ENCODE data around the gene PKD2L1. TPM values are rescaled to one million over a fixed set of nuclear protein-coding genes. Genes with fewer than 3 reads are reported as not detected.

Gene PKD2L1
- total RNA-seq, 1 experiment from 2014 or later: not detected

- BruUV-seq (replicated peaks): no TSS peak
- ATAC-seq (0 out of 2 replicates have a peak, but pooled peaks have one; percentile 3), DNase-seq (ENCODE audit: low read depth, low spot score) (no peak)
- Histone ChIP-seq H3K9me3 (ENCODE audit: control insufficient read depth, insufficient read depth, low read depth, low read length) (no peaks in the 10 kb centered on the region), H3K4me3 (ENCODE audit: low read depth in 2 of 2, low read length in 2 of 2) (no peak overlapping the region), H3K27me3 (ENCODE audit: control insufficient read depth, insufficient read depth, low read length) (no peaks in the 10 kb centered on the region), H3K36me3 (ENCODE audit: control insufficient read depth, insufficient read depth, low read length) (no peaks in the 10 kb centered on the region), H3K4me1 (ENCODE audit: control insufficient read depth, insufficient read depth, low read length) (peaks cover 35% of the 10 kb centered on the region), H3K27ac (ENCODE audit: low read length) (peak overlapping the region; percentile 65)
- in situ Hi-C loops (cut with HindIII; ENCODE audit: low pct_unique_long_range_greater_than_20kb, low sequenced_read_pairs) (no loop called here), intact Hi-C loops (cut with micrococcal nuclease; ENCODE audit: unreplicated experiment) (loop anchor here (5.0 kb wide), 1 partner anchor 166 kb away; no protein-coding TSS in a partner anchor)
- ChIA-PET POLR2A (interaction anchor here (0.5 kb wide), 1 partner anchor 79 kb away, joined by 9 read pairs; no protein-coding TSS in a partner anchor), CTCF (interaction anchor here (0.7 to 1.7 kb wide), 3 partner anchors 30 to 178 kb away, joined by 3 to 4 read pairs (median 3); no protein-coding TSS in a partner anchor)
- no peak for TF ChIP-seq POLR2AphosphoS5 (IDR thresholded peaks at IDR 0.05; ENCODE audit: low read depth, low read length)
- TF ChIP-seq CTCF (IDR thresholded peaks at IDR 0.05): no peak
- no peak for TF ChIP-seq TCF7L2 (IDR thresholded peaks at IDR 0.05; ENCODE audit: low read depth, low read length)
- no peak for TF ChIP-seq REST (IDR thresholded peaks at IDR 0.05; ENCODE audit: insufficient read depth in 1 of 2, low read depth in 2 of 2, low read length in 1 of 2)
- TF ChIP-seq SIN3A (IDR thresholded peaks at IDR 0.05; ENCODE audit: borderline replicate concordance, insufficient read depth, low read depth, low read length): no peak
Observed at GRCh38 chr10:100340948-100341847, 11.2 kb upstream of the PKD2L1 start.

- CTCF ChIA-PET: interaction anchor here (0.6 to 1.4 kb wide), 4 partner anchors 23 to 269 kb away, joined by 3 to 5 read pairs (median 3); no protein-coding TSS in a partner anchor
- Histone ChIP-seq H3K36me3 (ENCODE audit: control insufficient read depth, insufficient read depth, low read length) (no peaks in the 10 kb centered on the region), H3K9me3 (ENCODE audit: control insufficient read depth, insufficient read depth, low read depth, low read length) (no peaks in the 10 kb centered on the region), H3K27me3 (ENCODE audit: control insufficient read depth, insufficient read depth, low read length) (peaks cover 2% of the 10 kb centered on the region), H3K27ac (ENCODE audit: low read length) (no peak overlapping the region; the same call in 1 of the 2 replicates), H3K4me3 (ENCODE audit: low read depth in 2 of 2, low read length in 2 of 2) (no peak overlapping the region), H3K4me1 (ENCODE audit: control insufficient read depth, insufficient read depth, low read length) (peaks cover 26% of the 10 kb centered on the region)
- intact Hi-C loops (cut with micrococcal nuclease; ENCODE audit: unreplicated experiment) (no loop called here), in situ Hi-C loops (cut with HindIII; ENCODE audit: low pct_unique_long_range_greater_than_20kb, low sequenced_read_pairs) (loop anchor here (10.0 kb wide), 1 partner anchor 96 kb away; no protein-coding TSS in a partner anchor)
- DNase-seq (ENCODE audit: low read depth, low spot score) (no peak), ATAC-seq (no peak)
- TF ChIP-seq REST (IDR thresholded peaks at IDR 0.05; ENCODE audit: insufficient read depth in 1 of 2, low read depth in 2 of 2, low read length in 1 of 2): no peak
- no peak for TF ChIP-seq CTCF (IDR thresholded peaks at IDR 0.05)
- no peak for TF ChIP-seq POLR2AphosphoS5 (IDR thresholded peaks at IDR 0.05; ENCODE audit: low read depth, low read length)
- no peak for TF ChIP-seq TCF7L2 (IDR thresholded peaks at IDR 0.05; ENCODE audit: low read depth, low read length)
- no peak for TF ChIP-seq SIN3A (IDR thresholded peaks at IDR 0.05; ENCODE audit: borderline replicate concordance, insufficient read depth, low read depth, low read length)
- POLR2A ChIA-PET: no interaction called here
- BruUV-seq (replicated peaks): no TSS peak
Observed at GRCh38 chr10:100339236-100339635, 9.2 kb upstream of the PKD2L1 start.

Measured in Panc1 (cell line).